ENCODE measurements around the gene ISG20L2. TPM values are rescaled to one million over a fixed set of nuclear protein-coding genes. Genes with fewer than 3 reads are reported as not detected.

Gene ISG20L2
- total RNA-seq: 11.8 and 15.8 TPM in 2 replicates

DNA sequence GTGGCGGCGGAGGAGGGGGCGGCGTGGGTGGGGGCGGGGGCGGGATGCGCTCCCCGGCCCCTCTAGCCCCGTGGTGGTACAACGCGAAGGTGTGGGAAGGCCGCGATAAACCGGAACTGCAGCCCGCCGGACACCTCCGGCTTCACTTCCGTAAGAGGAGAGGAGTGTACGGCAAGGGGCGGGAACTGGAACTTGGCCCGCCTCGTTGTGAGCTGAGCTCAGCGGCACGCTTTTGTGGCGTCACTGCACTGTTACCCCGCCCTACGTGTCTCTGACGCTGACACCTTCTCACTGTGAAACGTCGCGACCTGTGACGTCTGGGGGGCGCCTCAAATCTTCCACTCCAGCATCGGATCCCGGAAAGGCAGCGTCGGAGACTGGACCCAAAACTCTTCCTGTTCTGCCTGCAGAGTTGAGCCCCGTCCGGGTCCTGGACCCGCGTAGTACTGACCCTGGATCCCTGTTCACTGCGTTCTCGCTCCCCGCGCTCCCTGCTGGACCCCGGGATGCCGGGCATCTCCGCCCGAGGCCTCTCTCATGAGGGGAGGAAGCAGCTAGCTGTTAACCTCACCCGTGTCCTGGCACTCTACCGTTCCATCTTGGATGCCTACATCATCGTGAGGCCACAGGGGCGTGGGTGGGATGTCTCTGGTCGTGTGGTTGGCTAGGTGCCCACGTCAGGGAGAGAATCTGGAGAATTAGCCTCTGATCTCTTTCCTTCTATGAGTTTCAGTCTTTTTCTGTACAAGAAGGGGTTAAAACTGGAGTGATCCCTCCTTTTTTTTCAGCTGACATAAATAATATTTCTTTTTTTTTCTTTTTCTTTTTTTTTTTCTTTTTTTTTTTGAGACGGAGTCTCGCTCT lies at the start of gene ISG20L2:
Gene ISG20L2, minus strand, starts transcription at position 168 of the 864 bp plus-strand sequence. CDS start 1,114 bp downstream, outside the sequence.

DNA sequence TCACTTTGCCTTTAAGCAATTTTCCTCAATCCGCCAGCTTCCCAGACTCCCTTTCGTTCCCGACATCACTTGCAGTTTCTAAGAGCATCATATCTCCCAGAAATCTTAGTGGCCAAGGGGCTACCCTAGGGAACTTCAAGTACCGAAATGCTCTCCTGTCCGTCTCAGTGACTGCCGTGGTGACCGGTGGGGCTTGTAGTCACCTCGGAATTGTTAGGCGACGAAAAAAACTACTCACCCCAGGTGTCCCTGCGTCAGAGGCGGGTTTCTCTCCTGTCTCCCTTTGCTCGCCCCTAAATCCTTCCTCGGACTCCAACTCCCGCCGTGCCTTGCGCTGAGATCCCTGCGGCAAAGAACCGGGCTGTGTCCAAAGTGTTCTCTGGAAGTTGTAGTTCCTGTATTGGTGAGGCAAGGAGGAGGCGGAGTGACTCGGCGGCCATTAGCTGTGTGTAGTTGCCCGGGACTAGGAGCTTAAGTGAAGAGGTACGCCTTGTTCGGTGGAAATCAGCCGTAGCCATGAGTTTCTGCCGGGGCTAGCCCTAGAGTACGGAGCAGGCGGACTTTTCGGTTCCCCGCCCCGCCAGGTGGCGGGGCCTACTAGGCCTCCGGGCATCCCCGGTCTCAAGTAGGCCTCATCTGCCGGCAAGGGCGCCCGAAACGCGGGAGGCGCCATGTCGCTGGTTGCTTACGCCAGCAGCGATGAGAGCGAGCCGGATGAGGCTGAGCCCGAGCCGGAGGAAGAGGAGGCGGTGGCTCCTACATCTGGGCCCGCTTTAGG lies 38.7 kb upstream of the ISG20L2 start, which contains the start of gene PRCC:
Gene PRCC, plus strand, starts transcription at position 435 of the 778 bp plus-strand sequence. Its CDS starts 237 bp downstream, at position 672.

DNA sequence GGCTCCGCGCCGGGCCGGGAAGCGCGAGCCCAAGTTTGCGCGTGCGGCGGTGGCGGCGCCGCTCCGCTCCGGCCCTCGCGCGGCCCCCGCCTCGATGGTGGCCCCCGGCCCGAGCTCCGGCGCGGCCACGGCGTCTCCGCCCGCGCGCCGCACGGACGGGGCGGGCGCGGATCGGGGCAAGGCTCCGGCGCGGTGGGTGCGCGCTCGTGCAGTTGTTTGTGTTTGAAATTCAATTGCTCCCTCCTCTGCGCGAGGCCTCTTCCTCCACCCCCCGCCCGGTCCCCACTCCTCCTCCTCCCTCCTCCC lies 22.8 kb upstream of the ISG20L2 start, which contains the start of gene HDGF:
Gene HDGF, minus strand, starts transcription at position 225 of the 306 bp plus-strand sequence. CDS start 246 bp downstream, outside the sequence.

GRCh38 chr1:156740741-156741480 lies 12.3 kb upstream of the ISG20L2 start, which contains the start of gene MRPL24:
Gene MRPL24, minus strand, starts transcription at chr1:156741088. Its CDS starts 2,384 bp downstream, at chr1:156738704.

DNA sequence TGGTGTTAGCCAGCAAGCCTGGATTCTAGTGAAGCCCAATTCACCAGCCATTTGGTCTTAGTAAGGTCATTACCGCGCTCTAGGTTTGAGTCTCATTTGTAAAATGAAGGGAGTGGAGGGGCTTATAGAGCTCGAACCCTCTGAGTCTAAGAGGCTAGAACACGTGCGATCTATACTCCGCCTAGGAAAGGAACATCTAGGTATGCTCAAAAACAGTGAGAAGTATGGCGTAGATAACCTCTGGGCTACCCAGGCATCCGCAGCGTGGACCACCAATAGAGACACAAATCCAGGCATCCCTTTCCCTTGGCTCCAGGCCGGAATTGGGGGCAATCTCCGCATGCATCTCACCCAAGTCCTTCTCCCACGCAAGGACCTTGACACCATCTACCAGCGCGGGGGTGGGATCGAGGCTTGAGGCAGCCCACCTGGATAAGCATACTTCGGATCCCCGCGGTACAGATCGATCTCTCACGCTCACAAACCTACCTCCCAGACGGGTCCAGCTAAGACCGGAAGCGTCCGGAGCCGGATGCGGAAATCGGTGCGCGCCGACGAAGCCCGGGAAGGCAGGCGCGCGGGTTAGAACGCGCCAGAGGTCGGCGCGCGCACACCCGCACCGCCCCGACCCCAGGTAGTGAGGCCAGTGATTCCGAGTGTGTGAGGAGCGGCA lies 504 bp downstream of the ISG20L2 start, which contains the start of gene METTL25B:
Gene METTL25B, plus strand, starts transcription at position 544 of the 673 bp plus-strand sequence. CDS start 636 bp downstream, outside the sequence.

GRCh38 chr1:156705321-156705917 lies 23.1 kb downstream of the ISG20L2 start, which contains the start of gene CRABP2:
Gene CRABP2, minus strand, starts transcription at chr1:156705583. Its CDS starts 137 bp downstream, at chr1:156705446.

GRCh38 chr1:156676820-156677615 lies 51.5 kb downstream of the ISG20L2 start, which contains the start of gene NES:
Gene NES, minus strand, starts transcription at chr1:156677407. Its CDS starts 143 bp downstream, at chr1:156677264.

Other genes with a start within 250 kb of the ISG20L2 start
- gene MEF2D, start 228.0 kb downstream of the ISG20L2 start, total RNA-seq: 17.8 and 21.3 TPM in 2 replicates
- 0.87 and 1.5 TPM in 2 replicates for gene IQGAP3, start 156.2 kb downstream of the ISG20L2 start, total RNA-seq
- not detected in 2 replicates for gene TTC24, start 149.0 kb downstream of the ISG20L2 start, total RNA-seq
- 38.4 and 52.2 TPM in 2 replicates for gene NAXE, start 137.0 kb downstream of the ISG20L2 start, total RNA-seq
- 7.7 and 11.5 TPM in 2 replicates for gene GPATCH4, start 127.3 kb downstream of the ISG20L2 start, total RNA-seq
- 2.2 TPM in 1 of 2 replicates, not detected in the other for gene HAPLN2, start 109.4 kb downstream of the ISG20L2 start, total RNA-seq
- gene BCAN, start 86.6 kb downstream of the ISG20L2 start, total RNA-seq: 0.06 TPM in 1 of 2 replicates, not detected in the other
- 27.0 and 30.6 TPM in 2 replicates for gene NES, start 51.4 kb downstream of the ISG20L2 start, total RNA-seq
- 17.6 and 27.8 TPM in 2 replicates for gene CRABP2, start 23.2 kb downstream of the ISG20L2 start, total RNA-seq
- gene METTL25B, start 297 bp downstream of the ISG20L2 start, total RNA-seq: 13.1 and 14.9 TPM in 2 replicates
- 63.6 and 72.1 TPM in 2 replicates for gene MRPL24, start 12.3 kb upstream of the ISG20L2 start, total RNA-seq
- gene HDGF, start 22.9 kb upstream of the ISG20L2 start, total RNA-seq: 170 TPM in 2 replicates
- gene PRCC, start 38.8 kb upstream of the ISG20L2 start, total RNA-seq: 33.4 and 33.7 TPM in 2 replicates
- gene SH2D2A, start 88.1 kb upstream of the ISG20L2 start, total RNA-seq: 0.37 and 0.88 TPM in 2 replicates
- gene INSRR, start 130.4 kb upstream of the ISG20L2 start, total RNA-seq: under 0.01 TPM in 1 of 2 replicates, not detected in the other
- gene NTRK1, start 132.1 kb upstream of the ISG20L2 start, total RNA-seq: 0.05 TPM in 1 of 2 replicates, not detected in the other
- 6.9 and 7.7 TPM in 2 replicates for gene PEAR1, start 165.0 kb upstream of the ISG20L2 start, total RNA-seq
- not detected in 2 replicates for gene LRRC71, start 191.9 kb upstream of the ISG20L2 start, total RNA-seq